HG03575 (cell line): ENCODE results near the gene PLEKHA1.

Experiments used
- ATAC-seq: cut with Tn5 transposase; IDR thresholded peaks from one replicate; pipeline ENCODE4 v1.9.1; 2021; ENCODE audit not compliant: unreplicated experiment, insufficient number of reproducible peaks, low FRiP score; ENCODE audit errors: extremely low read depth

The PLEKHA1 gene

GRCh38 chr10:122454071-122454470 is 79.6 kb downstream of the PLEKHA1 start:
- ATAC-seq, result no peak

GRCh38 chr10:122454603-122455080 is 80.1 kb downstream of the PLEKHA1 start, which contains the start of gene ARMS2:
Gene ARMS2 (plus strand): TSS chr10:122454653. CDS start chr10:122454728, 75 bp downstream.
- ATAC-seq, result no peak

GRCh38 chr10:122455376-122456079 is 81.0 kb downstream of the PLEKHA1 start:
- no peak for ATAC-seq

GRCh38 chr10:122457934-122458333 is 83.4 kb downstream of the PLEKHA1 start:
- no peak for ATAC-seq

- ATAC-seq, result no peak
Measured at GRCh38 chr10:122458693-122459092, 84.2 kb downstream of the PLEKHA1 start.

GRCh38 chr10:122459561-122460273 is 85.2 kb downstream of the PLEKHA1 start:
- ATAC-seq, result no peak

- no peak for ATAC-seq
Measured at GRCh38 chr10:122460891-122461293, 86.4 kb downstream of the PLEKHA1 start.

GRCh38 chr10:122461367-122461728 is 86.8 kb downstream of the PLEKHA1 start, which contains the start of gene HTRA1:
Gene HTRA1 (plus strand): TSS chr10:122461553. CDS start chr10:122461653, 100 bp downstream.
- ATAC-seq, result no peak

- no peak for ATAC-seq
Measured at GRCh38 chr10:122461729-122462532, 87.4 kb downstream of the PLEKHA1 start.

GRCh38 chr10:122462533-122463465 is 88.3 kb downstream of the PLEKHA1 start:
- ATAC-seq, result no peak

GRCh38 chr10:122463466-122464249 is 89.2 kb downstream of the PLEKHA1 start:
- ATAC-seq, result no peak

GRCh38 chr10:122464250-122464510 is 89.7 kb downstream of the PLEKHA1 start:
- ATAC-seq, result no peak

GRCh38 chr10:122464586-122464985 is 90.1 kb downstream of the PLEKHA1 start:
- no peak for ATAC-seq

GRCh38 chr10:122465401-122466040 is 91.0 kb downstream of the PLEKHA1 start:
- no peak for ATAC-seq

- ATAC-seq, result no peak
Measured at GRCh38 chr10:122466951-122467381, 92.5 kb downstream of the PLEKHA1 start.

GRCh38 chr10:122467701-122468100 is 93.2 kb downstream of the PLEKHA1 start:
- no peak for ATAC-seq

- no peak for ATAC-seq
Measured at GRCh38 chr10:122468307-122468925, 93.9 kb downstream of the PLEKHA1 start.
